ENCODE measurements around the gene RRAD.
"Not testable (repeated sequence)": the region's sequence is repeated elsewhere in the genome, so short reads cannot be mapped to it uniquely, and the experiment has no call there.

RRAD gene

DNA sequence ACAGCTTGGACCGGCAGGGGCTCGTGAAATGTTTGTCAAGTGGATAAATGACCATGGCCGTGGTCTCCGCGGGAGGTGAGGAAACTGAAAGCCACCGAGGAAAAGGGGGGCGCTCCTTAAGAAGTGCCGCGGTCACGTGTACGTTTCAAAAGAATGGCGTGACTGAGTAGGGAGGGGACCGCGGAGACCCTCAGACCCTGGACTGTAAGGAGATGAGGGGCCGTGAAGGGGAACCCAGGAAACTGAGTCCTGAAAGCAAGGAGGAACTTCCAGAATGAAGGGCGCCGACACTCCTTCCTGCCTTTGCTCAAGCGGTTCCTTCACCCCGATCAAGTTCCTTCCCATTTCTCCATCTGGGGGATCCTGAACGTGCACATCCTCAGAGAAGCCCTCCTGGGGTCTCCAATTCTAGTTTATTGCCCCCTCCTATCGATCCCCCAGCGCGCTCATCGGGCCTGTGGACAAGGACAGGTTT, 9.5 kb upstream of the RRAD start:
- Histone ChIP-seq H3K4me3 (ENCODE audit: control insufficient read depth in 1 of 7, extremely low read depth in 1 of 7, insufficient read depth in 4 of 7, low read depth in 2 of 7, low read length in 6 of 7) (peak overlapping the region; percentile 76 to 98 (median 92)), H3K36me3 (ENCODE audit: control insufficient read depth in 4 of 4, insufficient read depth in 4 of 4, low read length in 3 of 4) (peaks cover 6 to 38% (median 24%) of the 10 kb centered on the region in 4 experiments), H3K4me1 (ENCODE audit: control extremely low read depth in 1 of 4, control insufficient read depth in 4 of 4, insufficient read depth in 4 of 4, low read length in 3 of 4) (peaks cover 3 to 30% (median 25%) of the 10 kb centered on the region in 4 experiments), H3K27ac (ENCODE audit: insufficient read depth in 1 of 2, low read depth in 1 of 2, low read length in 2 of 2, poor library complexity in 1 of 2, severe bottlenecking in 2 of 2) (peak overlapping the region; percentile 92 to 93)
- H3K9me3 ChIP-seq (ENCODE audit: control extremely low read depth in 1 of 5, control insufficient read depth in 4 of 5, insufficient read depth in 2 of 5, low read depth in 1 of 5, low read length in 4 of 5); H3K27me3 ChIP-seq (replicated peaks in 2 of 5; ENCODE audit: control insufficient read depth in 4 of 5, insufficient read depth in 5 of 5, low read length in 4 of 5); DNase-seq; POLR2A ChIA-PET: not testable (repeated sequence)
- 0% methylated on average over 5 of the region's 24 CpGs for WGBS (ENCODE audit: insufficient coverage)
- CTCF ChIA-PET = interaction anchor here (1.9 kb wide), 1 partner anchor 8 kb away, joined by 8 read pairs; no protein-coding TSS in a partner anchor

DNA sequence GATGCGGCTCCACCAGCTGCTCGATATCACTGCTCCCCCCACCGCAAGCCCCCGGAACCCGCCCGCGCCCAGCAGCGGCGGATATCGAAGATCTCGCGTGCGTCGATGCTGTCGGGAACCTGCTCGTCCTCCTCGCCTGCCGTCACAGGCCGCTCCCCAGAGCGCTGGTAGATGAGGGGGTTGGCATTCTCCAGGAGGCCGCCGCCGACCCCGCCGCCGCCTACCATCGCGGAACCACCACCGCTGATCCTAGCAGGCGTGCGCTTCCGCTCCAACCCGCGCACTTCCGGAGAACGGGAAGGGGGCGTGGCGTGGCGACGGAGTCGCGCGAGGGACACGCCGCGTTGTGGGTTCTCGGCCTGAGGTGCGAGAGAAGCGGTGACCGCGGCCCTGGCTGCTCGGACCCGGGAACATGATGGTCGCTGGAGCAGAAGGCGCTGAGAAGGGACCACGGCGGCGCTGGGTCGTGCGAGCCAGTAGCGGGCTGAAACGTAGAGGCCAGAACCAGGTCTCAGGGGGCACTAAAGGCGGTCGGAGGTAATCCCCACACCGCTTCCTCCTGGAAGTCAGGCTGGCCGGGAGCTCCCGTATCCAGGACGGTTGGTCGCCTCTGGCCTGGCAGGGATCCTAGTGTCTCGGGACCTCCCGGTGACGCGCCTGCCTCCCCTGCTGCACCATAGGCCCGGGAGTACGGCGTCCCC, 9.0 kb upstream of the RRAD start, which contains the start of gene CIAO2B:
Gene CIAO2B, minus strand, starts transcription at position 265 of the 701 bp plus-strand sequence. Its CDS starts 38 bp downstream, at position 227.
- POLR2A ChIA-PET = interaction anchor here (0.5 kb wide), 1 partner anchor 775 kb away, joined by 3 read pairs; no protein-coding TSS in a partner anchor
- H3K27ac ChIP-seq (ENCODE audit: insufficient read depth in 1 of 2, low read depth in 1 of 2, low read length in 2 of 2, poor library complexity in 1 of 2, severe bottlenecking in 2 of 2) = peak within 1 kb of the TSS; percentile 92 to 93
- no peaks in the 10 kb centered on the region for H3K9me3 ChIP-seq (ENCODE audit: control extremely low read depth in 1 of 5, control insufficient read depth in 4 of 5, insufficient read depth in 2 of 5, low read depth in 1 of 5, low read length in 4 of 5)
- H3K4me1 ChIP-seq (ENCODE audit: control extremely low read depth in 1 of 4, control insufficient read depth in 4 of 4, insufficient read depth in 4 of 4, low read length in 3 of 4) = peaks cover 3 to 30% (median 25%) of the 10 kb centered on the region in 4 experiments
- peaks cover 6 to 32% (median 20%) of the 10 kb centered on the region in 4 experiments for H3K36me3 ChIP-seq (ENCODE audit: control insufficient read depth in 4 of 4, insufficient read depth in 4 of 4, low read length in 3 of 4)
- H3K27me3 ChIP-seq (replicated peaks in 2 of 5; ENCODE audit: control insufficient read depth in 4 of 5, insufficient read depth in 5 of 5, low read length in 4 of 5) = no peaks in the 10 kb centered on the region
- under 1% methylated on average over 69 of the region's 76 CpGs for WGBS (ENCODE audit: insufficient coverage)
- CTCF ChIA-PET = interaction anchor here (1.2 to 1.9 kb wide), 3 partner anchors 9 to 36 kb away, joined by 4 to 8 read pairs (median 6); no protein-coding TSS in a partner anchor
- H3K4me3 ChIP-seq (ENCODE audit: control insufficient read depth in 1 of 7, extremely low read depth in 1 of 7, insufficient read depth in 4 of 7, low read depth in 2 of 7, low read length in 6 of 7) = peak within 1 kb of the TSS; percentile 76 to 98 (median 92)
- DNase-seq = peak; percentile 87 to 93 (median 89)

DNA sequence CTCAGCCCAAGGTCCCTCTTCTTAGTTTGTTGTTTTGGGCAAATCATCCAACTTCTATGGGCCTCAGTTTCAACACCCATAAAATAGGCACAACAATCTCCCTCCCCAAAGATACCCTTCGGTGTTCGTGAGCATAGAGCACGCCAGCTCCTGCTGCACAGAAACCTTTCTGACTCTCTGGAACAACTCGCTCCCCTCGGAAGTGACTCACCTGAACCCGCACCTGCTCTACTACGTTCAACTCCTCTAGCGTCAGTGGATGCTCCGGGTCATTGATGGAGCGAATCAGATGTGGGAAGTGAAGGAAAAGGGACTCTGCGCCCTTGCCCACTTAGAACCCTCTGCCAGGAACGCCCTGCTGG, 8.4 kb upstream of the RRAD start:
- H3K36me3 ChIP-seq (ENCODE audit: control insufficient read depth in 4 of 4, insufficient read depth in 4 of 4, low read length in 3 of 4) = peaks cover 3 to 26% (median 17%) of the 10 kb centered on the region in 4 experiments
- ChIA-PET POLR2A (interaction anchor here (0.5 kb wide), 1 partner anchor 776 kb away, joined by 3 read pairs; no protein-coding TSS in a partner anchor), CTCF (interaction anchor here (1.2 to 4.3 kb wide), 5 partner anchors 9 to 40 kb away, joined by 4 to 42 read pairs (median 6); no protein-coding TSS in a partner anchor)
- H3K4me1 ChIP-seq (ENCODE audit: control extremely low read depth in 1 of 4, control insufficient read depth in 4 of 4, insufficient read depth in 4 of 4, low read length in 3 of 4) = peaks cover 3 to 30% (median 25%) of the 10 kb centered on the region in 4 experiments
- no peak for DNase-seq
- peak overlapping the region; percentile 76 to 98 (median 92) for H3K4me3 ChIP-seq (ENCODE audit: control insufficient read depth in 1 of 7, extremely low read depth in 1 of 7, insufficient read depth in 4 of 7, low read depth in 2 of 7, low read length in 6 of 7)
- WGBS (ENCODE audit: insufficient coverage) = 4% methylated on average over 12 of the region's 12 CpGs
- peak overlapping the region; percentile 92 to 93 for H3K27ac ChIP-seq (ENCODE audit: insufficient read depth in 1 of 2, low read depth in 1 of 2, low read length in 2 of 2, poor library complexity in 1 of 2, severe bottlenecking in 2 of 2)
- H3K27me3 ChIP-seq (replicated peaks in 2 of 5; ENCODE audit: control insufficient read depth in 4 of 5, insufficient read depth in 5 of 5, low read length in 4 of 5) = no peaks in the 10 kb centered on the region
- H3K9me3 ChIP-seq (ENCODE audit: control extremely low read depth in 1 of 5, control insufficient read depth in 4 of 5, insufficient read depth in 2 of 5, low read depth in 1 of 5, low read length in 4 of 5) = no peaks in the 10 kb centered on the region

DNA sequence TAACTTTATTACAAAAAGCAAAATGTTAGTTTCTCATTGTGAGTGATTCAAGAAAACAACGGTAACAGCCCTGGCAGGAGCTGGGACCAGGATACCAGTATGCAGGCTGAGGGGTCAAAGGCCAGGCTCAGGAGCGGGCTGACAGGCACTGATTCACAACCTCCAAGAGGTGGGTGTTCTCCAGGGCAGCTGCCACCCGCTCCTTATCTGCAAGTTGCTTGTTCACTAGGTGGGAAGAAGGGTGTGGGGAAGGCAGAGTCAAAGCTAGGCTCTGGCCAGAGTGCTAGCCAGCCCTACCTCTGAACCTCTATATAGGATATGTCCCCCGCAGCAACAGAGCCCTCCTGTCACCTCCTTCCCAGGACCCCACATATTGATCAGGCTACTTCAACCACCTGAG, 6.7 kb upstream of the RRAD start:
- ChIA-PET CTCF (interaction anchor here (0.7 to 4.3 kb wide), 6 partner anchors 11 to 38 kb away, joined by 3 to 42 read pairs (median 6); partner anchors contain the start of gene CDH16), POLR2A (interaction anchor here (0.6 kb wide), 1 partner anchor 73 kb away, joined by 3 read pairs; no protein-coding TSS in a partner anchor)
- Histone ChIP-seq H3K36me3 (ENCODE audit: control insufficient read depth in 4 of 4, insufficient read depth in 4 of 4, low read length in 3 of 4) (peaks cover 0 to 13% (median 3%) of the 10 kb centered on the region in 4 experiments), H3K9me3 (ENCODE audit: control extremely low read depth in 1 of 5, control insufficient read depth in 4 of 5, insufficient read depth in 2 of 5, low read depth in 1 of 5, low read length in 4 of 5) (no peaks in the 10 kb centered on the region), H3K4me3 (ENCODE audit: control insufficient read depth in 1 of 7, extremely low read depth in 1 of 7, insufficient read depth in 4 of 7, low read depth in 2 of 7, low read length in 6 of 7) (no peak overlapping the region), H3K4me1 (ENCODE audit: control extremely low read depth in 1 of 4, control insufficient read depth in 4 of 4, insufficient read depth in 4 of 4, low read length in 3 of 4) (peaks cover 3 to 33% (median 27%) of the 10 kb centered on the region in 4 experiments), H3K27ac (ENCODE audit: insufficient read depth in 1 of 2, low read depth in 1 of 2, low read length in 2 of 2, poor library complexity in 1 of 2, severe bottlenecking in 2 of 2) (no peak overlapping the region), H3K27me3 (replicated peaks in 2 of 5; ENCODE audit: control insufficient read depth in 4 of 5, insufficient read depth in 5 of 5, low read length in 4 of 5) (peaks cover 0 to 3% (median 2%) of the 10 kb centered on the region in 5 experiments)
- WGBS (ENCODE audit: insufficient coverage) = 95% methylated on average over 3 of the region's 4 CpGs
- DNase-seq = no peak

DNA sequence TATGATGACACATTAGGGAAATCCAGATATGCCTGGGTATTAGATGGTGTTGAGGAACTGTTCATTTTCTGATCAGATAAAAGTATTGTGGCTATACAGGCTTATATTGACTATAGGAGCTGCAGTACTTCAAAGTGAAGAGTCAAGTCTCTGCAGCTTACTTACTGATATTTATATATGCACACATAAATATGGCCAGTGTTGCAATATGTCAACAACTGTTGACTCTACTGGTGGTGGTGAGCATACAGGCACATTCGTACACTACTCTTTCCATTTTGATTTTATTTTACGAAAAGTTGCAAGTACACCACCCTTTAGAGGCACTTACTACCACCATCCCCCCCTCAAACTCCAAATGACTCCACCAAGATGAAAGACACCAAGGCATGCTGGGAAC, 6.3 kb upstream of the RRAD start:
- Histone ChIP-seq H3K27me3 (replicated peaks in 2 of 5; ENCODE audit: control insufficient read depth in 4 of 5, insufficient read depth in 5 of 5, low read length in 4 of 5) (peaks cover 0 to 7% (median 3%) of the 10 kb centered on the region in 5 experiments), H3K36me3 (ENCODE audit: control insufficient read depth in 4 of 4, insufficient read depth in 4 of 4, low read length in 3 of 4) (peaks cover 0 to 13% (median 2%) of the 10 kb centered on the region in 4 experiments), H3K4me1 (ENCODE audit: control extremely low read depth in 1 of 4, control insufficient read depth in 4 of 4, insufficient read depth in 4 of 4, low read length in 3 of 4) (peaks cover 3 to 37% (median 30%) of the 10 kb centered on the region in 4 experiments), H3K9me3 (ENCODE audit: control extremely low read depth in 1 of 5, control insufficient read depth in 4 of 5, insufficient read depth in 2 of 5, low read depth in 1 of 5, low read length in 4 of 5) (no peaks in the 10 kb centered on the region), H3K27ac (ENCODE audit: insufficient read depth in 1 of 2, low read depth in 1 of 2, low read length in 2 of 2, poor library complexity in 1 of 2, severe bottlenecking in 2 of 2) (no peak overlapping the region), H3K4me3 (ENCODE audit: control insufficient read depth in 1 of 7, extremely low read depth in 1 of 7, insufficient read depth in 4 of 7, low read depth in 2 of 7, low read length in 6 of 7) (no peak overlapping the region)
- DNase-seq = no peak
- ChIA-PET POLR2A (no interaction called here), CTCF (interaction anchor here (0.7 to 4.3 kb wide), 7 partner anchors 11 to 37 kb away, joined by 3 to 42 read pairs (median 4); partner anchors contain the start of gene CDH16)
- no CpG with 5 or more reads among the region's 2 CpGs for WGBS (ENCODE audit: insufficient coverage)

DNA sequence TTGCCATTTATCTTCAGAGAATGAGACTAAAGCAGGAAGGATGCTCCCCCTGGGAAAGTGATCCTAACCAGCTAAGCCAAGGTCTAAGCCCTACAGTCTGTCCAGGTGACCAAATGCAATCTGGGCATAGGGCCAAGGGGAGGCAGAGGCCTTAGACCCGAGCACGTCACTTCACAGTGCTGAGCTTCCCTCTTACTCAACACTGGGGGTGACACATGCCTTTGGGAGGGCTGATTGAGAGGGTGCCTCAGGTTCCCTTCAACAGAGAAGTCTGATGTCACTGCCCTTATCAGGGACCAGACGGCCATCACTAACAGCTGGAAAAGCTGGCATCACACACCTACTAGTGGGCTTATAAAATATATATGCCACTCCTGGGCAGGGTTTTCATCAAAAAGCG, 4.9 kb upstream of the RRAD start:
- Histone ChIP-seq H3K36me3 (ENCODE audit: control insufficient read depth in 4 of 4, insufficient read depth in 4 of 4, low read length in 3 of 4) (peaks cover 0 to 13% (median 2%) of the 10 kb centered on the region in 4 experiments), H3K4me3 (ENCODE audit: control insufficient read depth in 1 of 7, extremely low read depth in 1 of 7, insufficient read depth in 4 of 7, low read depth in 2 of 7, low read length in 6 of 7) (no peak overlapping the region), H3K4me1 (ENCODE audit: control extremely low read depth in 1 of 4, control insufficient read depth in 4 of 4, insufficient read depth in 4 of 4, low read length in 3 of 4) (peaks cover 3 to 31% (median 21%) of the 10 kb centered on the region in 4 experiments), H3K9me3 (ENCODE audit: control extremely low read depth in 1 of 5, control insufficient read depth in 4 of 5, insufficient read depth in 2 of 5, low read depth in 1 of 5, low read length in 4 of 5) (no peaks in the 10 kb centered on the region), H3K27me3 (replicated peaks in 2 of 5; ENCODE audit: control insufficient read depth in 4 of 5, insufficient read depth in 5 of 5, low read length in 4 of 5) (peaks cover 0 to 22% (median 11%) of the 10 kb centered on the region in 5 experiments), H3K27ac (ENCODE audit: insufficient read depth in 1 of 2, low read depth in 1 of 2, low read length in 2 of 2, poor library complexity in 1 of 2, severe bottlenecking in 2 of 2) (no peak overlapping the region)
- CTCF ChIA-PET = interaction anchor here (1.1 to 4.3 kb wide), 5 partner anchors 9 to 36 kb away, joined by 4 to 42 read pairs (median 7); partner anchors contain the start of gene CDH16
- POLR2A ChIA-PET = no interaction called here
- peak in 1 of 3 donors; percentile 38 for DNase-seq
- WGBS (ENCODE audit: insufficient coverage) = 95% methylated on average over 3 of the region's 4 CpGs
